Fibroblast of lung (primary cell): Measurements from ENCODE around the gene FLNC. TPM values are rescaled to one million over a fixed set of nuclear protein-coding genes. Genes with fewer than 3 reads are reported as not detected.

Experiments
- DNase-seq, 2 donors: peaks; one replicate each; pipeline versions ENCODE4 v3.0.0 to v3.0.0-alpha.2; 2010; ENCODE audit warnings: low read depth in 2 of 2
- H2AFZ ChIP-seq: 2 replicates; pipeline ENCODE4 v1.5.1; 2012; ENCODE audit warnings: low read length, control low read depth, inconsistent platforms
- H3K27ac ChIP-seq: 2 replicates; pipeline ENCODE4 v1.5.1; 2011; ENCODE audit warnings: low read length, control low read depth; ENCODE audit not compliant: insufficient read depth
- H3K27me3 ChIP-seq: 2 replicates; pipeline ENCODE4 v1.5.1; 2011; ENCODE audit warnings: mild to moderate bottlenecking, low read length; ENCODE audit not compliant: control insufficient read depth, insufficient read depth
- H3K36me3 ChIP-seq: 2 replicates; pipeline ENCODE4 v1.5.1; 2011; ENCODE audit warnings: low read length; ENCODE audit not compliant: control insufficient read depth, insufficient read depth
- H3K4me1 ChIP-seq: 2 replicates; pipeline ENCODE4 v1.5.1; 2011; ENCODE audit warnings: low read length; ENCODE audit not compliant: control insufficient read depth, insufficient read depth; ENCODE audit errors: extremely low read depth
- H3K4me2 ChIP-seq: 2 replicates; pipeline ENCODE4 v1.5.1; 2011; ENCODE audit warnings: low read length, control low read depth; ENCODE audit not compliant: insufficient read depth; ENCODE audit errors: extremely low read depth
- H3K4me3 ChIP-seq, 4 experiments: fragments of 200-600 bp in 1 of 4; sonication (generic) in 1 of 4; replicated peaks in 1 of 4; 2 replicates each; pipeline ENCODE4 v1.5.1; 2011 to 2016; ENCODE audit warnings: low read length in 4 of 4, low read depth in 3 of 4, mild to moderate bottlenecking in 3 of 4, control low read depth in 2 of 4, inconsistent platforms in 1 of 4, mixed read lengths in 1 of 4; ENCODE audit not compliant: insufficient read depth in 1 of 4; ENCODE audit errors: control extremely low read depth in 1 of 4
- H3K79me2 ChIP-seq: 2 replicates; pipeline ENCODE4 v1.5.1; 2012; ENCODE audit warnings: mild to moderate bottlenecking, low read length, inconsistent platforms; ENCODE audit not compliant: control insufficient read depth, insufficient read depth
- H3K9ac ChIP-seq: 2 replicates; pipeline ENCODE4 v1.5.1; 2011; ENCODE audit warnings: mild to moderate bottlenecking, low read length, control low read depth; ENCODE audit not compliant: insufficient read depth
- H3K9me3 ChIP-seq: 2 replicates; pipeline ENCODE4 v1.5.1; 2012; ENCODE audit warnings: low read depth, low read length; ENCODE audit not compliant: control insufficient read depth, insufficient read depth
- H4K20me1 ChIP-seq: 2 replicates; pipeline ENCODE4 v1.5.1; 2011; ENCODE audit warnings: low read length; ENCODE audit not compliant: control insufficient read depth, insufficient read depth; ENCODE audit errors: extremely low read depth
- EZH2 ChIP-seq: IDR thresholded peaks from 2 replicates; pipeline ENCODE4 v1.5.1; 2012; ENCODE audit warnings: low read length, control low read depth, mild to moderate bottlenecking; ENCODE audit errors: missing control alignments
- polyA plus RNA-seq, 2 donors: library from polyadenylated mRNA; depleted of rRNA in 1 of 2; stranded (reverse) in 1 of 2; unstranded in 1 of 2; fragments of >200 nt; gene quantifications; 2 replicates each; pipeline ENCODE4 v1.2.1, GENCODE V29; 2011 to 2012; ENCODE audit warnings: missing spikeins in 1 of 2
- total RNA-seq: library from RNA; depleted of rRNA; stranded (reverse); fragments of >200 nt; gene quantifications from 2 replicates; pipeline ENCODE4 v1.2.1, GENCODE V29; 2014
- TF ChIP-seq, protein P1 (sequence below), 2 donors: IDR thresholded peaks in 1 of 2; conservative IDR thresholded peaks in 1 of 2; 1 replicate in 1 of 2; 2 replicates in 1 of 2; pipeline ENCODE4 v1.5.1; 2011 to 2012; ENCODE audit warnings: low read length in 2 of 2, control low read depth in 1 of 2, inconsistent platforms in 1 of 2, low read depth in 1 of 2, mild to moderate bottlenecking in 1 of 2

FLNC gene
- total and polyA plus RNA-seq, 2 donors (not counting 1 experiment from before 2014, with no cell fraction given): 29.3 to 191 TPM

DNA sequence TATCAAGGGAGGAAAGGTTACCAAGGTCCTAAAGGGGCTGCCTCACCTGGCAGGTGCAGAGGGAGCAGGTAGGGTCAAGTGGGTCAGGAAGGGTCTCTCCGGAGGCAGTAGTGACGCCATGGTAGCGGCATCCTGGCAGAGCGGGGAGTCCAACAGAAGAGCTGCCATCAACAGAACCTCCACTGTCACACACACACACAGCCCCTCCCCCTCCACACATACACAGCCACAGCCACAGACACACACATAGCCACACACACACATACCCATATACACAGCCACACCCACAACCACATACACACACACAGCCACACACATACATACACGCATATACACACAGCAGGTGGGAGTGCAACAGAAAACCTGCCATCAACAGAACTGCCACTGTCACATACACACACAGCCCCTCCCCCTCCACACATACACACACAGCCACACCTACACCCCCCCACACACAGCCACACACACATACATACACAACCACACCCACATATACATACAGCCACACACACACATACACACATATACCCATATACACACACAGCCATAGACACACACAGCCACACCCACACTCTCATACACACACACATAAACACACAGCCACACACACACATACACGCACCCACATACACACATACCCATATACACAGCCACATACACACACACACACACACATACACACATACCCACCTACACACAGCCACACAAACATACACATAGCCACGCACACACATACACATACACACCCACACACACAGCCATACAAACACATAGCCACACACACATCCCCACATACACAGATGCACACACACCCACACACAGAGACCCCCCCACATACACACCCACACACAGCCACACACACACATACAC is 57.2 kb downstream of the FLNC start:
- H3K4me2 ChIP-seq: no peak overlapping the region
- H3K27me3 ChIP-seq: no peaks in the 10 kb centered on the region
- no peak overlapping the region for H2AFZ ChIP-seq
- no peak overlapping the region for H3K4me3 ChIP-seq
- TF ChIP-seq EZH2: no peak
- TF ChIP-seq, protein P1, sequence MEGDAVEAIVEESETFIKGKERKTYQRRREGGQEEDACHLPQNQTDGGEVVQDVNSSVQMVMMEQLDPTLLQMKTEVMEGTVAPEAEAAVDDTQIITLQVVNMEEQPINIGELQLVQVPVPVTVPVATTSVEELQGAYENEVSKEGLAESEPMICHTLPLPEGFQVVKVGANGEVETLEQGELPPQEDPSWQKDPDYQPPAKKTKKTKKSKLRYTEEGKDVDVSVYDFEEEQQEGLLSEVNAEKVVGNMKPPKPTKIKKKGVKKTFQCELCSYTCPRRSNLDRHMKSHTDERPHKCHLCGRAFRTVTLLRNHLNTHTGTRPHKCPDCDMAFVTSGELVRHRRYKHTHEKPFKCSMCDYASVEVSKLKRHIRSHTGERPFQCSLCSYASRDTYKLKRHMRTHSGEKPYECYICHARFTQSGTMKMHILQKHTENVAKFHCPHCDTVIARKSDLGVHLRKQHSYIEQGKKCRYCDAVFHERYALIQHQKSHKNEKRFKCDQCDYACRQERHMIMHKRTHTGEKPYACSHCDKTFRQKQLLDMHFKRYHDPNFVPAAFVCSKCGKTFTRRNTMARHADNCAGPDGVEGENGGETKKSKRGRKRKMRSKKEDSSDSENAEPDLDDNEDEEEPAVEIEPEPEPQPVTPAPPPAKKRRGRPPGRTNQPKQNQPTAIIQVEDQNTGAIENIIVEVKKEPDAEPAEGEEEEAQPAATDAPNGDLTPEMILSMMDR (conservative IDR thresholded peaks at IDR 0.05 in 1 of 2, IDR thresholded peaks at IDR 0.05 in 1 of 2; ENCODE audit: low read depth in 1 of 2, low read length in 2 of 2): no peak
- no peaks in the 10 kb centered on the region for H4K20me1 ChIP-seq
- H3K9me3 ChIP-seq: no peaks in the 10 kb centered on the region
- no peaks in the 10 kb centered on the region for H3K36me3 ChIP-seq
- no peak overlapping the region for H3K9ac ChIP-seq
- no peak overlapping the region for H3K27ac ChIP-seq
- no peaks in the 10 kb centered on the region for H3K79me2 ChIP-seq
- no peaks in the 10 kb centered on the region for H3K4me1 ChIP-seq
- no peak for DNase-seq

DNA sequence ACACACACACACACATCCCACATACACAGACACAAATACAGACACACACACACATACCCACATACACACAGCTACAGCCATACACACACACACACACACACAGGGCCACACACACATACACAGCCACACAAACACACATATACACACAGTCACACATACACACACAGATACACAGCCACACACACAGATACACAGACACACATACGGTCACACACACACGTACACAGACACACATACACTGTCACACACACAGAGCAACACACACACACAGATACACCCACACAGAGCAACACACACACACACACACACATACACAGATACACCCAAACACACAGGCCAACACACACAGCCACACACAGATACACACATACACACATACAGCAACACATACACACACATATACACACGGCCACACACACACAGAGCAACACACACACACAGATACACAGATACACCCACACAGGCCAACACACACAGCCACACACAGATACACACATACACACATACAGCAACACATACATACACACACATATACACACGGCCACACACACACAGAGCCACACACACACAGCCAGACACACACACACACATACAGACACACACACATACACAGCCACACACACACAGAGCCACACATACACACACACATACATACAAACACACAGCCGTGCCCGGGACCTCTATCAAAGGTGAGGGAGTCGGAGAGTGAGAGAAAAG is 58.0 kb downstream of the FLNC start:
- Histone ChIP-seq H3K4me3 (no peak overlapping the region), H3K9me3 (no peaks in the 10 kb centered on the region), H3K27ac (no peak overlapping the region), H4K20me1 (no peaks in the 10 kb centered on the region), H3K4me1 (no peaks in the 10 kb centered on the region), H3K27me3 (no peaks in the 10 kb centered on the region), H3K79me2 (no peaks in the 10 kb centered on the region), H3K4me2 (no peak overlapping the region), H2AFZ (no peak overlapping the region), H3K9ac (no peak overlapping the region), H3K36me3 (no peaks in the 10 kb centered on the region)
- no peak for TF ChIP-seq EZH2
- TF ChIP-seq, protein P1 (conservative IDR thresholded peaks at IDR 0.05 in 1 of 2, IDR thresholded peaks at IDR 0.05 in 1 of 2; ENCODE audit: low read depth in 1 of 2, low read length in 2 of 2): no peak
- no peak for DNase-seq

DNA sequence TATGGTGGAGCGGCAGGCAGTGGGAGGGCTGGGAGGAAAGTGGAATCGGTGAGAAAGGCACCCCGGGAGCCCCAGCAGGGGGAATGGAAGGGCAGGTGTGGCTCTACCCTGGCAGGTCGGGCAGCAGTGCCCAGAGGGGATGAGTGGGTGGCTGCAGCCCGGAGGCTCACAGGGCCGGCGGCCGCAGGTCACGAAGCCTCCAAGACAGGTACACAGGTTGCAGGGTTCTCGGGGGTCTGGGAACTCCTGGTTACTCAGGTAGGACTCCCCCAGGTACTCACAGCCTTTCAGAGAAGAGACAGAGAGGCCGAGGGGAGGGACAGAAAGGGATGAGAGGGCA is 58.5 kb downstream of the FLNC start:
- no peak overlapping the region for H2AFZ ChIP-seq
- no peaks in the 10 kb centered on the region for H3K27me3 ChIP-seq
- TF ChIP-seq EZH2: no peak
- TF ChIP-seq, protein P1 (conservative IDR thresholded peaks at IDR 0.05 in 1 of 2, IDR thresholded peaks at IDR 0.05 in 1 of 2; ENCODE audit: low read depth in 1 of 2, low read length in 2 of 2): no peak
- no peak overlapping the region for H3K4me2 ChIP-seq
- no peak overlapping the region for H3K9ac ChIP-seq
- no peaks in the 10 kb centered on the region for H3K9me3 ChIP-seq
- no peak overlapping the region for H3K4me3 ChIP-seq
- no peak for DNase-seq
- no peaks in the 10 kb centered on the region for H3K36me3 ChIP-seq
- H4K20me1 ChIP-seq: no peaks in the 10 kb centered on the region
- no peaks in the 10 kb centered on the region for H3K79me2 ChIP-seq
- no peak overlapping the region for H3K27ac ChIP-seq
- no peaks in the 10 kb centered on the region for H3K4me1 ChIP-seq
